RPMI7951 (cell line): ENCODE results near the gene MYH6. TPM values are rescaled to one million over a fixed set of nuclear protein-coding genes. Genes with fewer than 3 reads are reported as not detected.

Source experiments
- DNase-seq: peaks from one replicate; pipeline ENCODE4 v3.0.0-alpha.2; 2012; ENCODE audit warnings: low read depth
- total RNA-seq: library from RNA; depleted of rRNA; stranded (reverse); fragments of >200 nt; shearing (Covaris generic); gene quantifications from 2 replicates; pipeline ENCODE4 v1.2.3, GENCODE V29; 2014

Gene MYH6
- total RNA-seq, 1 experiment from 2014 or later, result not detected

- peak; percentile 17 for DNase-seq
These were observed 31.4 kb downstream of the MYH6 start, which contains the start of gene CMTM5 for GRCh38 chr14:23376482-23377197. Gene CMTM5 (plus strand): TSS chr14:23377046. CDS start chr14:23377252, 206 bp downstream.

GRCh38 chr14:23375527-23376251 lies 32.4 kb downstream of the MYH6 start:
- DNase-seq, result no peak

- DNase-seq, result no peak
These were observed 35.0 kb downstream of the MYH6 start for GRCh38 chr14:23373041-23373440.

- DNase-seq, result no peak
These were observed 35.6 kb downstream of the MYH6 start, which contains the start of gene IL25 for GRCh38 chr14:23372509-23372908. Gene IL25 (plus strand): TSS chr14:23372809.

GRCh38 chr14:23371865-23372264 lies 36.2 kb downstream of the MYH6 start:
- DNase-seq, result no peak

- no peak for DNase-seq
These were observed 37.9 kb downstream of the MYH6 start for GRCh38 chr14:23370221-23370620.

- DNase-seq, result peak; percentile 34
These were observed 41.6 kb downstream of the MYH6 start for GRCh38 chr14:23366426-23366921.

GRCh38 chr14:23365732-23366425 lies 42.2 kb downstream of the MYH6 start:
- DNase-seq, result peak; percentile 35

GRCh38 chr14:23365036-23365731 lies 42.9 kb downstream of the MYH6 start, which contains the start of gene EFS:
Gene EFS (minus strand): TSS chr14:23365172. CDS start chr14:23365025, 147 bp downstream.
- peak; percentile 36 for DNase-seq

- peak; percentile 54 for DNase-seq
These were observed 43.7 kb downstream of the MYH6 start for GRCh38 chr14:23364164-23365035.

- DNase-seq, result no peak
These were observed 45.9 kb downstream of the MYH6 start for GRCh38 chr14:23362200-23362599.

- no peak for DNase-seq
These were observed 46.3 kb downstream of the MYH6 start for GRCh38 chr14:23361763-23362162.

- DNase-seq, result no peak
These were observed 46.8 kb downstream of the MYH6 start for GRCh38 chr14:23361320-23361719.

GRCh38 chr14:23360496-23360895 lies 47.6 kb downstream of the MYH6 start:
- DNase-seq, result no peak

- no peak for DNase-seq
These were observed 48.2 kb downstream of the MYH6 start for GRCh38 chr14:23359722-23360447.

- DNase-seq, result no peak
These were observed 48.9 kb downstream of the MYH6 start for GRCh38 chr14:23359167-23359626.

- DNase-seq, result no peak
These were observed 49.4 kb downstream of the MYH6 start for GRCh38 chr14:23358553-23359166.

GRCh38 chr14:23358042-23358441 lies 50.0 kb downstream of the MYH6 start:
- DNase-seq, result no peak

GRCh38 chr14:23357261-23357660 lies 50.8 kb downstream of the MYH6 start:
- no peak for DNase-seq
